Measurements from ENCODE around the gene RSRC1. TPM values are rescaled to one million over a fixed set of nuclear protein-coding genes. Genes with fewer than 3 reads are reported as not detected.

The RSRC1 gene
- total RNA-seq, 1 donor from 2014 or later, result 38.5 TPM

DNA sequence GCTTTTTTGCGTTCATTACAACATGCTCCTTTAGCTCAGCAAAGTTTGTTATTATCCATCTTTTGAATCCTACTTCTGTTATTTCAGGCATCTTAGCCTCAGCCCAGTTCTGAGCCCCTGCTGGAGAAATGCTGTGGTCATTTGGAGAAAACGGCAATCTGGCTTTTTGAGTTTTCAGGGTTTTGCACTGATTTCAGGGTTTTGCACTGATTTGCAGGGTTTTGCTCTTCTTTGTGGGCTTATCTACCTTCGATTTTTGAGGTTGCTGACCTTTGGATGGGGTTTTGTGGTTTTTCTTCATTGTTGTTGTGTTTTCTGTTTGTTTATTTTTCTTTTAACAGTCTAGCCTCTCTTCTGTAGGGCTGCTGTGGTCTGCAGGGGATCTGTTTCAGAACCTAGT, 137.4 kb downstream of the RSRC1 start:
- no peak overlapping the region for H3K27ac ChIP-seq
- no peaks in the 10 kb centered on the region for H3K4me1 ChIP-seq
- H3K27me3 ChIP-seq, result no peaks in the 10 kb centered on the region
- no peak overlapping the region for H3K4me3 ChIP-seq
- intact Hi-C loops (cut with DNase I), result no loop called here
- no peaks in the 10 kb centered on the region for H3K36me3 ChIP-seq
- no peaks in the 10 kb centered on the region for H3K9me3 ChIP-seq
- DNase-seq (ENCODE audit: extremely low spot score in 2 of 2), result no peak
- TF ChIP-seq POLR2A (IDR thresholded peaks at IDR 0.05), result no peak
- no peak for TF ChIP-seq POLR2AphosphoS5 (IDR thresholded peaks at IDR 0.05; ENCODE audit: insufficient read depth in 1 of 2, low read depth in 1 of 2)

DNA sequence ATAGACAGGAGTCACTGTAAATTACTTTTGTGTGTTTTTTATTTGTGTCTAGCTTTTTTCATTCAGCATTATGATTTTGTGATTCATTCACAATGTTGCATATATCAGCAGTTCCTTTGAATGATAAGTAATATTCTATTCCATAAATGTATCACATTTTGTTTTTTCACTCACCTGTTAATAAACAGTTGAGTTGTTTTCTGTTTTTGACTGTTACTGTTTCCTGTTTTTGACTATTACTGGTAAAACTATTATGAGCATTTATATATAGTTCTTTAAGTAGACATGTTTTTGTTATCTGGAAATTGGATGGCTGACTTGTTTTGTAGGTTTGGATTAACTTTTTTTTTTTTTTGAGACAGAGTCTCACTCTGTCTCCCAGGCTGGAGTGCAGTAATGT, 138.4 kb downstream of the RSRC1 start:
- TF ChIP-seq POLR2A (IDR thresholded peaks at IDR 0.05) (no peak), POLR2AphosphoS5 (IDR thresholded peaks at IDR 0.05; ENCODE audit: insufficient read depth in 1 of 2, low read depth in 1 of 2) (no peak)
- TF ChIP-seq, protein P1, sequence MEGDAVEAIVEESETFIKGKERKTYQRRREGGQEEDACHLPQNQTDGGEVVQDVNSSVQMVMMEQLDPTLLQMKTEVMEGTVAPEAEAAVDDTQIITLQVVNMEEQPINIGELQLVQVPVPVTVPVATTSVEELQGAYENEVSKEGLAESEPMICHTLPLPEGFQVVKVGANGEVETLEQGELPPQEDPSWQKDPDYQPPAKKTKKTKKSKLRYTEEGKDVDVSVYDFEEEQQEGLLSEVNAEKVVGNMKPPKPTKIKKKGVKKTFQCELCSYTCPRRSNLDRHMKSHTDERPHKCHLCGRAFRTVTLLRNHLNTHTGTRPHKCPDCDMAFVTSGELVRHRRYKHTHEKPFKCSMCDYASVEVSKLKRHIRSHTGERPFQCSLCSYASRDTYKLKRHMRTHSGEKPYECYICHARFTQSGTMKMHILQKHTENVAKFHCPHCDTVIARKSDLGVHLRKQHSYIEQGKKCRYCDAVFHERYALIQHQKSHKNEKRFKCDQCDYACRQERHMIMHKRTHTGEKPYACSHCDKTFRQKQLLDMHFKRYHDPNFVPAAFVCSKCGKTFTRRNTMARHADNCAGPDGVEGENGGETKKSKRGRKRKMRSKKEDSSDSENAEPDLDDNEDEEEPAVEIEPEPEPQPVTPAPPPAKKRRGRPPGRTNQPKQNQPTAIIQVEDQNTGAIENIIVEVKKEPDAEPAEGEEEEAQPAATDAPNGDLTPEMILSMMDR (IDR thresholded peaks at IDR 0.05), result no peak
- Histone ChIP-seq H3K36me3 (no peaks in the 10 kb centered on the region), H3K27ac (no peak overlapping the region), H3K27me3 (no peaks in the 10 kb centered on the region), H3K4me3 (no peak overlapping the region), H3K4me1 (no peaks in the 10 kb centered on the region), H3K9me3 (no peaks in the 10 kb centered on the region)
- intact Hi-C loops (cut with DNase I), result no loop called here
- no peak for DNase-seq (ENCODE audit: extremely low spot score in 2 of 2)

DNA sequence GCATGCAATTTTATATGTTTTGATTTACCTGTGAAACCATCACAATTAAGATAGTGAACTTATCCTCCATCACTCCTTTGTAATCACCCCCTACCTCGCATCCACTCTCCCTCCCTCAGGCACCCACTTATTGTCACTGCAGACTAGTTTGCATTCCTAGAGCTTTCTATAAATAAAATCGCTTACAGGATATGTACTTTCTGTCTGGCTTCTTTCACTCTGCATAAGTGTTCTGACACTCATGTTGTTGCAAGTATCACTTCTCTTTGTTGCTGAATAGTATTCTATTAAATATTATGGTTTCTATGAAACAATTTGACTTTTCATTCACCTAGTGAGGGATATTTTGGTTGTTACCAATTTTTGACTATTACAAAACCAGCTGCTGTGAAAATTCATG, 139.3 kb downstream of the RSRC1 start:
- intact Hi-C loops (cut with DNase I), result no loop called here
- no peak overlapping the region for H3K27ac ChIP-seq

DNA sequence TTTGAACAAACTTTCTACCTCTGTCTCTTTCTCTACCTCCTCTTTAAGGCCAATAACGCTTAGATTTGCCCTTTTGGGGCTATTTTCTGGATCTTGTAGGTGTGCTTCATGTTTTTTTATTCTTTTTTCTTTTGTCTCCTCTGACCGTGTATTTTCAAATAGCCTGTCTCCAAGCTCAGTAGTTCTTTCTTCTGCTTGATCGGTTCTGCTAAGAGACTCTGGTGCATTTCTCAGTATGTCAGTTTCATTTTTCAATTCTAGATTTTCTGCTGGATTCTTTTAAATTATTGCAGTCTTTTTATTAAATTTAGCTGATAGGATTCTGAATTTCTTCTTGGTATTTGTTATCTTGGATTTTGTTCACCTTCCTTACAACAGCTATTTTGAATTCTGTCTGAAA, 148.7 kb downstream of the RSRC1 start:
- H3K27me3 ChIP-seq, result no peaks in the 10 kb centered on the region
- TF ChIP-seq POLR2A (IDR thresholded peaks at IDR 0.05), result no peak

More for the DNA sequence above, 139.3 kb downstream of the RSRC1 start:
- Histone ChIP-seq H3K4me1 (no peaks in the 10 kb centered on the region), H3K4me3 (no peak overlapping the region), H3K27me3 (no peaks in the 10 kb centered on the region), H3K9me3 (no peaks in the 10 kb centered on the region), H3K36me3 (no peaks in the 10 kb centered on the region)
- DNase-seq (ENCODE audit: extremely low spot score in 2 of 2), result no peak
- TF ChIP-seq, protein P1 (IDR thresholded peaks at IDR 0.05), result no peak

DNA sequence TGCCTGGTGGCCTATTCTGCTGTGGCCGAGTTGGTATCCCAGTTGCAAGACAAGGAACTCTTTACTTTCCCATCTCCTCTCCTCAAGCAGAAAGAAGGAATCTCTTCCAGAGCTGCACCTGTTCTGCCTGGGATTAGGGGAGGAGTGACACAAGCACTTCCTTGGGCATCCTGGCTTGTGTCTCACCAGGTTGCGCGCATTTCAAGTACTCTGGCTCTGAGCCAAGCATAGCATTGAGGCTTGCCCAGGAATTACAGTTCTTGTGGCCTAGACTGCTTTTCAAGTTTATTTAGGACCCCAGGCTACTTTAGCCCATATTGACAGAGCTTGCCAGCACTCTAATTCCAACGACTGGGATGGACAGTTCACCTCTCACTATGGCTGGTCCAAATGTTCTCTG, 150.5 kb downstream of the RSRC1 start:
- no peak for DNase-seq (ENCODE audit: extremely low spot score in 2 of 2)
- intact Hi-C loops (cut with DNase I), result no loop called here
- TF ChIP-seq POLR2AphosphoS5 (IDR thresholded peaks at IDR 0.05; ENCODE audit: insufficient read depth in 1 of 2, low read depth in 1 of 2) (no peak), POLR2A (IDR thresholded peaks at IDR 0.05) (no peak)
- TF ChIP-seq, protein P1 (IDR thresholded peaks at IDR 0.05), result no peak

More for the DNA sequence above, 148.7 kb downstream of the RSRC1 start:
- H3K4me1 ChIP-seq, result no peaks in the 10 kb centered on the region
- intact Hi-C loops (cut with DNase I), result no loop called here
- no peaks in the 10 kb centered on the region for H3K9me3 ChIP-seq
- H3K36me3 ChIP-seq, result no peaks in the 10 kb centered on the region
- no peak overlapping the region for H3K27ac ChIP-seq
- no peak for DNase-seq (ENCODE audit: extremely low spot score in 2 of 2)
- no peak overlapping the region for H3K4me3 ChIP-seq

DNA sequence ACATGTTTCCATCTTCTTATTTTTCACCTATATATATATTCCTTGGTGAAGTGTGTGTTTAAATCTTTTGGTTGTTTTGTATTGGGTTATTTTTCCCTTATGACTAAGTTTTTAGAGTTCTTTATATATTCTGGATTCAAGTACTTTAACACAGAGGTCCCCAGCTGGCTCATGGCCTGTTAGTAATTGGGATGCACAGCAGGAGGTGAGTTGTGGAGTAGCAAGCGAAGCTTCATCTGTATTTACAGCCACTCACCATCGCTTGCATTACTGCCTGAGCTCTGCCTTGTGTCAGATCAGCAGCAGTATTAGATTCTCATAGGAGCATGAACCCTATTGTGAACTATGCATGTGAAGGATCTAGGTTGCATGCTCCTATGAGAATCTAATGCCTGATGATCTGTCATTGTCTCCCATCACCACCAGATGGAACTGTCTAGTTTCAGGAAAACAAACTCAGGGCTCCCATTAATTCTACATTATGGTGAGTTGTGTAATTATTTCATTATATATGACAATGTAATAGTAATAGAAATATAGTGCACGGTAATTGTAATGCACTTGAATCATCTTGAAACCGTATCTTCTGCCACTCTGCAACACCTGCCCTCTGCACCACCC, 151.6 kb downstream of the RSRC1 start:
- no peaks in the 10 kb centered on the region for H3K27me3 ChIP-seq
- DNase-seq (ENCODE audit: extremely low spot score in 2 of 2), result no peak
- H3K27ac ChIP-seq, result no peak overlapping the region
- no peaks in the 10 kb centered on the region for H3K36me3 ChIP-seq
- TF ChIP-seq, protein P1 (IDR thresholded peaks at IDR 0.05), result no peak
- TF ChIP-seq POLR2A (IDR thresholded peaks at IDR 0.05), result no peak
- no peak for TF ChIP-seq POLR2AphosphoS5 (IDR thresholded peaks at IDR 0.05; ENCODE audit: insufficient read depth in 1 of 2, low read depth in 1 of 2)
- H3K9me3 ChIP-seq, result peaks cover under 1% of the 10 kb centered on the region
- H3K4me1 ChIP-seq, result no peaks in the 10 kb centered on the region
- no peak overlapping the region for H3K4me3 ChIP-seq
- intact Hi-C loops (cut with DNase I), result no loop called here

More for the DNA sequence above, 150.5 kb downstream of the RSRC1 start:
- no peaks in the 10 kb centered on the region for H3K27me3 ChIP-seq
- H3K9me3 ChIP-seq, result no peaks in the 10 kb centered on the region
- H3K4me1 ChIP-seq, result no peaks in the 10 kb centered on the region
- H3K4me3 ChIP-seq, result no peak overlapping the region
- H3K27ac ChIP-seq, result no peak overlapping the region
- H3K36me3 ChIP-seq, result no peaks in the 10 kb centered on the region
